GM12878 (cell line): ENCODE measurements around the gene NPW. TPM values are rescaled to one million over a fixed set of nuclear protein-coding genes. Genes with fewer than 3 reads are reported as not detected.

Source experiments
- BACH1 ChIP-seq: fragments of 450-650 bp; IDR thresholded peaks from 2 replicates; pipeline ENCODE4 v1.6.1; 2017; ENCODE audit warnings: mild to moderate bottlenecking, borderline replicate concordance
- BHLHE40 ChIP-seq, 2 experiments: fragments of 450-650 bp in 1 of 2; IDR thresholded peaks; 2 replicates each; pipeline ENCODE4 v1.6.1; 2011 to 2017; ENCODE audit warnings: low read depth in 2 of 2, borderline replicate concordance in 1 of 2, improper control_type of control experiment in 1 of 2, low read length in 1 of 2, mild to moderate bottlenecking in 1 of 2
- CREM ChIP-seq: IDR thresholded peaks from 2 replicates; pipeline ENCODE4 v1.6.1; 2014; ENCODE audit warnings: antibody characterized with exemption, low read depth
- JUNB ChIP-seq: IDR thresholded peaks from 2 replicates; pipeline ENCODE4 v1.6.1; 2016; ENCODE audit warnings: antibody characterized with exemption, mild to moderate bottlenecking
- MAX ChIP-seq: IDR thresholded peaks from 2 replicates; pipeline ENCODE4 v1.6.1; 2012; ENCODE audit warnings: low read depth, low read length, improper control_type of control experiment
- MYB ChIP-seq: fragments of 150-350 bp; IDR thresholded peaks from 2 replicates; pipeline ENCODE4 v1.6.1; 2014; ENCODE audit warnings: mild to moderate bottlenecking, low read depth, low read length, borderline replicate concordance
- MYC ChIP-seq: IDR thresholded peaks from 2 replicates; pipeline ENCODE4 v1.6.1; 2011; ENCODE audit warnings: mild to moderate bottlenecking, low read length, moderate library complexity, inconsistent platforms; ENCODE audit not compliant: insufficient read depth, insufficient replicate concordance, insufficient read length, severe bottlenecking
- NKRF ChIP-seq: fragments of 450-650 bp; conservative IDR thresholded peaks from 2 replicates; pipeline ENCODE4 v1.6.1; 2017; ENCODE audit warnings: mild to moderate bottlenecking, moderate library complexity
- PAX8 ChIP-seq: fragments of 450-650 bp; IDR thresholded peaks from 2 replicates; pipeline ENCODE4 v1.6.1; 2017; ENCODE audit warnings: mild to moderate bottlenecking, moderate library complexity
- SMC3 ChIP-seq: IDR thresholded peaks from 2 replicates; pipeline ENCODE4 v1.6.1; 2011; ENCODE audit warnings: low read length, improper control_type of control experiment, borderline replicate concordance
- SP1 ChIP-seq: IDR thresholded peaks from one replicate; pipeline ENCODE4 v1.6.1; 2011; ENCODE audit warnings: low read depth, low read length
- TARDBP ChIP-seq: IDR thresholded peaks from 2 replicates; pipeline ENCODE4 v1.6.1; 2016; ENCODE audit warnings: borderline replicate concordance
- TCF3 ChIP-seq: IDR thresholded peaks from 2 replicates; pipeline ENCODE4 v1.6.1; 2012; ENCODE audit warnings: low read depth, mild to moderate bottlenecking, low read length, borderline replicate concordance; ENCODE audit not compliant: insufficient read depth
- USF1 ChIP-seq: IDR thresholded peaks from 2 replicates; pipeline ENCODE4 v1.6.1; 2011; ENCODE audit warnings: borderline replicate concordance, low read depth, mild to moderate bottlenecking, moderate library complexity, mixed read lengths, low read length; ENCODE audit not compliant: insufficient read depth; ENCODE audit errors: extremely low read length
- WRNIP1 ChIP-seq: IDR thresholded peaks from 2 replicates; pipeline ENCODE4 v1.6.1; 2011; ENCODE audit warnings: low read depth, low read length, improper control_type of control experiment, borderline replicate concordance
- polyA plus RNA-seq, 11 experiments: library from polyadenylated mRNA; depleted of rRNA in 4 of 11; unstranded in 6 of 11; stranded (reverse) in 5 of 11; fragments of >200 nt; fragmentation: Nextera tagmentation in 4 of 11; fragmentation: Illumina TruSeq in 1 of 11; extraction: Ambion mirVana in 4 of 11; extraction: Trizol in 1 of 11; gene quantifications; 1 replicate in 1 of 11; 2 replicates in 10 of 11; pipeline versions ENCODE4 v1.2.1 to v1.2.3, GENCODE V29; 2011 to 2016; ENCODE audit warnings: inconsistent platforms in 2 of 11, missing spikeins in 2 of 11, low read depth in 1 of 11
- total RNA-seq, 4 experiments: library from RNA; depleted of rRNA in 3 of 4; stranded (reverse); fragments of >200 nt in 3 of 4; fragmentation: Illumina TruSeq in 1 of 4; extraction: Trizol in 1 of 4; gene quantifications; 2 replicates each; pipeline versions ENCODE4 v1.2.1 to v1.2.3, GENCODE V29; 2013 to 2021
- TF ChIP-seq, protein P1 (sequence below): fragments of 450-650 bp; IDR thresholded peaks from 2 replicates; pipeline ENCODE4 v1.6.1; 2017; ENCODE audit warnings: mild to moderate bottlenecking, moderate library complexity
- TF ChIP-seq, protein P2 (sequence below): IDR thresholded peaks from 2 replicates; pipeline ENCODE4 v1.6.1; 2011; ENCODE audit warnings: borderline replicate concordance, low read depth, mild to moderate bottlenecking, moderate library complexity, low read length; ENCODE audit not compliant: insufficient read depth, poor library complexity, severe bottlenecking
- TF ChIP-seq, protein P3 (sequence below): fragments of 450-650 bp; IDR thresholded peaks from 2 replicates; pipeline ENCODE4 v1.6.1; 2016; ENCODE audit warnings: mild to moderate bottlenecking

The NPW gene
- total and polyA plus RNA-seq, 10 of the 15 experiments (the other 5 are each of a cell fraction or from before 2014, with no cell fraction given): 0.23 to 2.5 (median 0.98) TPM; not detected in 4

DNA sequence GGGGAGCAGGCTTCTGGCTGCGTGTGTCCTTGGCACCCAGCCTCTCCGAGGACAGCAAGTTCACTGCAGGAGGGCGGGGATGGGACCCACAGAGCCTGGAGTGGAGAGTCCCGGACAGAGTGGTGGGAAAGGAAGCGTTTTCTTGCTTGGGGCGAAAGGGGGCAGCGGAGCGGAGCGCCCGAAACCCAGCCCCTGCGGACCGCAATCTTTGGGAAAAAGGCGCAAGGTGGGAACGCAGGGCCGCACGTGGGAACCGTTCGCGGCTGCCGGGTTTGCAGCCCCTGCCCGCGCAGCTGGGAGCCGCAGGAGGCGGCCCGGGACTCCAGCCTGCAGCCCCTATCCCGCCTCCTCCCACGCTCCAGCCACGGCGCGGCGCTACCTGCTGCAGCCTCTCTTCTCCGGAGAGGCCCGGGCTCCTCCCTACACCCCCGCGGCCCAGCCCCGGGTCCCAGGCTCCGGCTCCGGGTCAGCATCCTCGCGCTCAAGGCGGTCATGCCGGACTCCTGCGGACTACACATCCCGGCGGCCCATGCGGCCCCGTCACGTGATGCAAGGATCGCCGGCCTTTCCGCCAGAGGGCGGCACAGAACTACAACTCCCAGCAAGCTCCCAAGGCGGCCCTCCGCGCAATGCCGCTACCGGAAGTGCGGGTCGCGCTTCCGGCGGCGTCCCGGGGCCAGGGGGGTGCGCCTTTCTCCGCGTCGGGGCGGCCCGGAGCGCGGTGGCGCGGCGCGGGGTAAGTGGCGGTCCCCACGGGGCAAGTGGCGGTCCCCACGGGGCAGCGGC lies 27.9 kb downstream of the NPW start, which contains the start of the genes NTHL1 and TSC2 (continued):
- TF ChIP-seq, protein P1, sequence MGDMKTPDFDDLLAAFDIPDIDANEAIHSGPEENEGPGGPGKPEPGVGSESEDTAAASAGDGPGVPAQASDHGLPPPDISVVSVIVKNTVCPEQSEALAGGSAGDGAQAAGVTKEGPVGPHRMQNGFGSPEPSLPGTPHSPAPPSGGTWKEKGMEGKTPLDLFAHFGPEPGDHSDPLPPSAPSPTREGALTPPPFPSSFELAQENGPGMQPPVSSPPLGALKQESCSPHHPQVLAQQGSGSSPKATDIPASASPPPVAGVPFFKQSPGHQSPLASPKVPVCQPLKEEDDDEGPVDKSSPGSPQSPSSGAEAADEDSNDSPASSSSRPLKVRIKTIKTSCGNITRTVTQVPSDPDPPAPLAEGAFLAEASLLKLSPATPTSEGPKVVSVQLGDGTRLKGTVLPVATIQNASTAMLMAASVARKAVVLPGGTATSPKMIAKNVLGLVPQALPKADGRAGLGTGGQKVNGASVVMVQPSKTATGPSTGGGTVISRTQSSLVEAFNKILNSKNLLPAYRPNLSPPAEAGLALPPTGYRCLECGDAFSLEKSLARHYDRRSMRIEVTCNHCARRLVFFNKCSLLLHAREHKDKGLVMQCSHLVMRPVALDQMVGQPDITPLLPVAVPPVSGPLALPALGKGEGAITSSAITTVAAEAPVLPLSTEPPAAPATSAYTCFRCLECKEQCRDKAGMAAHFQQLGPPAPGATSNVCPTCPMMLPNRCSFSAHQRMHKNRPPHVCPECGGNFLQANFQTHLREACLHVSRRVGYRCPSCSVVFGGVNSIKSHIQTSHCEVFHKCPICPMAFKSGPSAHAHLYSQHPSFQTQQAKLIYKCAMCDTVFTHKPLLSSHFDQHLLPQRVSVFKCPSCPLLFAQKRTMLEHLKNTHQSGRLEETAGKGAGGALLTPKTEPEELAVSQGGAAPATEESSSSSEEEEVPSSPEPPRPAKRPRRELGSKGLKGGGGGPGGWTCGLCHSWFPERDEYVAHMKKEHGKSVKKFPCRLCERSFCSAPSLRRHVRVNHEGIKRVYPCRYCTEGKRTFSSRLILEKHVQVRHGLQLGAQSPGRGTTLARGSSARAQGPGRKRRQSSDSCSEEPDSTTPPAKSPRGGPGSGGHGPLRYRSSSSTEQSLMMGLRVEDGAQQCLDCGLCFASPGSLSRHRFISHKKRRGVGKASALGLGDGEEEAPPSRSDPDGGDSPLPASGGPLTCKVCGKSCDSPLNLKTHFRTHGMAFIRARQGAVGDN: peak; percentile 67; the same call in 1 of the 2 replicates
- TF ChIP-seq BHLHE40 (IDR thresholded peaks at IDR 0.05; ENCODE audit: borderline replicate concordance in 1 of 2, low read depth in 2 of 2, low read length in 1 of 2) (peak; percentile 83 to 94), NKRF (peak; percentile 94; the same call in 1 of the 2 replicates), CREM (peak; percentile 96), USF1 (peak; percentile 99), JUNB (no peak), SP1 (peak; percentile 33), MAX (peak; percentile 93), BACH1 (peak; percentile 90), PAX8 (no peak), SMC3 (no peak), MYB (no peak), TARDBP (peak; percentile 87), TCF3 (no peak), WRNIP1 (no peak), MYC (peak; percentile 28)
- TF ChIP-seq, protein P2, sequence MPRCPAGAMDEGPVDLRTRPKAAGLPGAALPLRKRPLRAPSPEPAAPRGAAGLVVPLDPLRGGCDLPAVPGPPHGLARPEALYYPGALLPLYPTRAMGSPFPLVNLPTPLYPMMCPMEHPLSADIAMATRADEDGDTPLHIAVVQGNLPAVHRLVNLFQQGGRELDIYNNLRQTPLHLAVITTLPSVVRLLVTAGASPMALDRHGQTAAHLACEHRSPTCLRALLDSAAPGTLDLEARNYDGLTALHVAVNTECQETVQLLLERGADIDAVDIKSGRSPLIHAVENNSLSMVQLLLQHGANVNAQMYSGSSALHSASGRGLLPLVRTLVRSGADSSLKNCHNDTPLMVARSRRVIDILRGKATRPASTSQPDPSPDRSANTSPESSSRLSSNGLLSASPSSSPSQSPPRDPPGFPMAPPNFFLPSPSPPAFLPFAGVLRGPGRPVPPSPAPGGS: no peak
- TF ChIP-seq, protein P3, sequence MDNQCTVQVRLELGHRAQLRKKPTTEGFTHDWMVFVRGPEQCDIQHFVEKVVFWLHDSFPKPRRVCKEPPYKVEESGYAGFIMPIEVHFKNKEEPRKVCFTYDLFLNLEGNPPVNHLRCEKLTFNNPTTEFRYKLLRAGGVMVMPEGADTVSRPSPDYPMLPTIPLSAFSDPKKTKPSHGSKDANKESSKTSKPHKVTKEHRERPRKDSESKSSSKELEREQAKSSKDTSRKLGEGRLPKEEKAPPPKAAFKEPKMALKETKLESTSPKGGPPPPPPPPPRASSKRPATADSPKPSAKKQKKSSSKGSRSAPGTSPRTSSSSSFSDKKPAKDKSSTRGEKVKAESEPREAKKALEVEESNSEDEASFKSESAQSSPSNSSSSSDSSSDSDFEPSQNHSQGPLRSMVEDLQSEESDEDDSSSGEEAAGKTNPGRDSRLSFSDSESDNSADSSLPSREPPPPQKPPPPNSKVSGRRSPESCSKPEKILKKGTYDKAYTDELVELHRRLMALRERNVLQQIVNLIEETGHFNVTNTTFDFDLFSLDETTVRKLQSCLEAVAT: no peak
